ENCODE measurements around the gene SPN.

Gene SPN

DNA sequence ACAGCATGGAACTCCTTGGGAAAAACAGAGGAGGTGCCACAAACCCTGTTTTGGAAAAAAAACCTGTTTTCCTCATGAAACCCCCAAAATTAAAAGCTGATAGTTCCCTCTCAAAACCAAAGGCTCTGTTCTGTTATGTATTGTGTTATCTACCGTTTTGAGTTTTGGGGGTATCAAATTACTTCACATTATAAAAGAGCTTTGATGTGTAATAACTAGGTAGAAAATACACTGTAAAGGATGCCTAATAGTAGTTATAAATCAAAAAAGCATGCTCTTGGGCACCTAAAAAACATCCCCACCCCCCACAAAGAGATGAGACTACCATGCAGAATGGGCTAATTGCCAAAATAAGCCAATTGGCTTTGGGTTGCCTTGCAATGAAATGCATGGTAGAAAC, 51.9 kb downstream of the SPN start:
- in situ Hi-C loops (cut with MboI; ENCODE audit: low sequenced_read_pairs, unreplicated experiment) = loop anchor here (10.0 kb wide), 1 partner anchor 70 kb away; no protein-coding TSS in a partner anchor
- TF ChIP-seq CTCF (IDR thresholded peaks at IDR 0.05; ENCODE audit: borderline replicate concordance, control extremely low read depth, extremely low read depth, insufficient read depth, missing control alignments) = no peak
- DNase-seq (ENCODE audit: low spot score) = no peak

DNA sequence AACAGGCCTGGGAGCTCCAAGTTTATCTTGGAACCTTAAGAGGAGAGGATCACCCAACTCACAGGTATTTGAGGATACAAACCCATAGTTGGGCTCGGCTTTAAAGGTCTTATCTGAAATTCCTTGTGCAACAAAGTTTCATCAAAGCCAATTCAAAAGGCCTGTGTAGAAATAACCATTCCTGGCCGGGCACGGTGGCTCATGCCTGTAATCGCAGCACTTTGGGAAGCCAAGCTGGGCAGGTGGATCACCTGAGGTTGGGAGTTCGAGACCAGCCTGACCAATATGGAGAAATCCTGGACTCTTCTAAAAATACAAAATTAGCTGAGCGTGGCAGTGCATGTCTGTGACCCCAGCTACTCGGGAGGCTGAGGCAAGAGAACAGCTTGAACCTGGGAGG, 54.1 kb downstream of the SPN start:
- no peak for DNase-seq (ENCODE audit: low spot score)
- in situ Hi-C loops (cut with MboI; ENCODE audit: low sequenced_read_pairs, unreplicated experiment) = loop anchor here (10.0 kb wide), 1 partner anchor 72 kb away; no protein-coding TSS in a partner anchor
- no peak for TF ChIP-seq CTCF (IDR thresholded peaks at IDR 0.05; ENCODE audit: borderline replicate concordance, control extremely low read depth, extremely low read depth, insufficient read depth, missing control alignments)

DNA sequence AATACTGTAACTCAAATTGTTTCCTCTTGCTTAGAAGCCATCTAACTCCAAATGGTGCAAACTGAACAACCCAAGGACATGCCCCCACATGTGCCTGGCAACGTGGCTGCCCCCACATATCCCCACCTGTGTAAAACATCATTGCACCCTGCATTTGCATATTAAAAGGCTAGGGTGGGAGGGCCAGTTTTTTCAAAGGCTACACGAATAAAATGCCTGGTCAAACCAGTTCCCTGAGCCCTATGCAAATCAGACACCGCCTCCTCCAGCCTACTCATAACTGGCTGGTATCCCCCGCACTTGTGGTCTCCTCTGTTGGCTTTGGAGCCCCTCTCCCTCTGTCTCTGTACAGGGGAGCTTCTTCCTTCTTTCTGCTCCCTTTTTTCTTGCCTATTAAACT, 56.0 kb downstream of the SPN start:
- no peak for DNase-seq (ENCODE audit: low spot score)
- in situ Hi-C loops (cut with MboI; ENCODE audit: low sequenced_read_pairs, unreplicated experiment) = loop anchor here (10.0 kb wide), 1 partner anchor 74 kb away; no protein-coding TSS in a partner anchor
- TF ChIP-seq CTCF (IDR thresholded peaks at IDR 0.05; ENCODE audit: borderline replicate concordance, control extremely low read depth, extremely low read depth, insufficient read depth, missing control alignments) = no peak

All from GM13976 (cell line).